Aorta (tissue), 5 donors: ENCODE measurements around the gene PKNOX2. TPM values are rescaled to one million over a fixed set of nuclear protein-coding genes. Genes with fewer than 3 reads are reported as not detected.

Experiments
- ATAC-seq: fragments of 200-7000 bp; cut with Tn5 transposase; one replicate; pipeline ENCODE4 v1.9.1; 2022; ENCODE audit warnings: moderate library complexity; ENCODE audit not compliant: low FRiP score
- DNase-seq, 2 donors: peaks; one replicate each; pipeline ENCODE4 v3.0.0-alpha.2; 2020
- H3K27ac ChIP-seq, 2 donors: one replicate each; pipeline ENCODE4 v1.5.1; 2013; ENCODE audit warnings: low read length in 2 of 2, mild to moderate bottlenecking in 2 of 2, moderate library complexity in 2 of 2, control low read depth in 1 of 2, inconsistent platforms in 1 of 2, low read depth in 1 of 2
- H3K27me3 ChIP-seq, 2 donors: one replicate each; pipeline ENCODE4 v1.6.1; 2013; ENCODE audit warnings: control low read depth in 1 of 2, low read length in 1 of 2, mild to moderate bottlenecking in 1 of 2, moderate library complexity in 1 of 2; ENCODE audit not compliant: insufficient read depth in 2 of 2, control insufficient read depth in 1 of 2
- H3K36me3 ChIP-seq, 2 donors: one replicate each; pipeline ENCODE4 v1.6.1; 2013; ENCODE audit warnings: control low read depth in 1 of 2, low read length in 1 of 2, mild to moderate bottlenecking in 1 of 2; ENCODE audit not compliant: insufficient read depth in 2 of 2, control insufficient read depth in 1 of 2
- H3K4me1 ChIP-seq, 2 donors: one replicate each; pipeline ENCODE4 v1.6.1; 2013; ENCODE audit warnings: low read length in 2 of 2, control low read depth in 1 of 2, mild to moderate bottlenecking in 1 of 2, moderate library complexity in 1 of 2; ENCODE audit not compliant: insufficient read depth in 2 of 2, control insufficient read depth in 1 of 2
- H3K4me3 ChIP-seq, 2 donors: one replicate each; pipeline ENCODE4 v1.5.1; 2013; ENCODE audit warnings: low read length in 2 of 2, control low read depth in 1 of 2, mild to moderate bottlenecking in 1 of 2
- H3K9me3 ChIP-seq: one replicate; pipeline ENCODE4 v1.6.1; 2013; ENCODE audit warnings: mild to moderate bottlenecking, low read length; ENCODE audit not compliant: control insufficient read depth
- WGBS, 2 donors: extraction: QIAGEN DNeasy Blood & Tissue Kit; methylation state at CpG; one replicate each; pipeline ENCODE4 v1.1.7; 2013; 5-methylcytosine and 5-hydroxymethylcytosine counted together
- intact Hi-C, 2 donors: fragments of 100-400 bp; cut with DNase I; formaldehyde crosslinking; loops; one replicate each; pipeline versions ENCODE4 v1.14.2 to v1.15.0; 2022
- polyA plus RNA-seq, 2 donors: library from polyadenylated mRNA; stranded (reverse); fragments of 200-250 nt; gene quantifications; one replicate each; pipeline ENCODE4 v1.2.3, GENCODE V29; 2013
- total RNA-seq, 2 donors: library from RNA; stranded (reverse); fragmentation: NEBNext Ultra II Directional; extraction: Animal tissue kit (Norgen Biotek cat#: 25700); gene quantifications; one replicate each; pipeline ENCODE4 v1.2.1, GENCODE V29; 2021
- donor health status: healthy with polysubstance abuse.
- donor health status: Bipolar disorder and iron deficiency.
- donor health status: DM: no; HTN: no; CAD: no.
- donor health status: DM: no; HTN: no; CAD: no.
- donor health status: DM: yes; HTN: yes; CAD: no.

Gene PKNOX2
- total and polyA plus RNA-seq, 4 donors = 1.8 to 19.8 (median 5.8) TPM

DNA sequence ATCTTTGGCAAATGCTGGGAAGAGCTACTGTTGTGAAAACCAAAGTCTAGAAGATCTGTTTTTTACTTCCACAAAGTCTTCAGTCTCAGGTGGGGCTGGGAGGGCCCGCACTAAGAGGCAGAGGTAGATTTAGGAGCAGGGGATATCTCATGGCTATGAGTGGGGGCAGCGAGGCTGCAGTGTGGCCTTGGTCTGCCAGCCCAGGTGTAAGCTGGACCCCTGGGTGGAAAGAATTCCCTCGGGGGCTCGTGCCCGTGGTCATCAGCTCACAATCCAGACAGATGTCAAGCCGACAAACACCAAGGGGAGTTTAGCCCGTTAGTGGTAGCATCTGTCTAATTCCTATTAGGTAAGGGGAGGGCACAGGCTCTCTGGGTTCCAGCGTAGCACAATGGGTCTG is 9.0 kb downstream of the PKNOX2 start:
- Histone ChIP-seq H3K36me3 (no peaks in the 10 kb centered on the region), H3K27me3 (no peaks in the 10 kb centered on the region), H3K27ac (no peak overlapping the region), H3K4me1 (no peaks in the 10 kb centered on the region), H3K9me3 (no peaks in the 10 kb centered on the region), H3K4me3 (no peak overlapping the region)
- ATAC-seq (no peak), DNase-seq (no peak)
- intact Hi-C loops = no loop called here
- WGBS, 2 donors = 83 to 86% methylated on average over 8 of the region's 8 CpGs

DNA sequence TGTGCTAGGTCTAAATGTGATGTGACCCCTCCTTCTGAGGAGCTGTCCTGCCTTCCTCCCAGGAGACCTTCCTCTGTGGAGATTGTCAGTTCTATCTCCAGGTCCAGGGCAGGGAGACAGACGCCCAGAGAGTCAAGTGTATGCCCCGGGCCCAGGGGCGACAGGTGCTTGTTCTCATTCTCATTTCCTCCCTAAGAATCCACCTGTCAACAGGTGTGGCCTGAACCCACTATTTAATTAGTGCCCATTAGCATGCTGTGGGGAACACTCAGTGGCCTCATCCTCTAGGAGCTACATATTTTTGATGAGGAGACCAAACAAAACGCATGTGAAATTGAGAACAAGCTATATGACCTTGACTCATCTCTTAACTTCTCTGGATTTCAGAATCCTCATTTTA is 9.5 kb downstream of the PKNOX2 start:
- no peak for DNase-seq
- Histone ChIP-seq H3K36me3 (no peaks in the 10 kb centered on the region), H3K27me3 (no peaks in the 10 kb centered on the region), H3K9me3 (no peaks in the 10 kb centered on the region), H3K27ac (no peak overlapping the region), H3K4me1 (no peaks in the 10 kb centered on the region), H3K4me3 (no peak overlapping the region)
- no peak for ATAC-seq
- 82 to 92% methylated on average over 4 of the region's 4 CpGs for WGBS, 2 donors
- intact Hi-C loops = no loop called here

DNA sequence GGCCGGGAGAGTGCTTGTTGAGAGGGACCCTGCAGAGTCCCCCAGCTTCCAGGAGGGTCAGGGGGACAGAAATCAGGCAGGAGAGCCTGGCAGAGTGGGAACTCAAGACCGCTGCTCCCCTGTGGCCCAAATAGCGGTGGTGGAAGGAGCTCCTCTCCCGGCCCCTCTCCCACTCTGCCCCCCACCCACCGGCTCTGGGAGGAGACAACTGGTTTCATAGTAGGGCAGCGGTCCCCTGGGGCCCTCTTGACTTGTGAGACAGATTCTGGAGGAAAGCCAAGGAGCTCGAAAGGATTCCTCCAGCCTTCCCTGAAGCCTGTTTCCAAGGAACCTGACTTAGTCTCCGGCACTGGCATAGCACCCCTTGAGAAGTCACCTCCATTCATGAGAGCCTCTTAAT is 10.1 kb downstream of the PKNOX2 start:
- no peaks in the 10 kb centered on the region for H3K9me3 ChIP-seq
- no peaks in the 10 kb centered on the region for H3K27me3 ChIP-seq
- no peaks in the 10 kb centered on the region for H3K4me1 ChIP-seq
- H3K27ac ChIP-seq = no peak overlapping the region
- WGBS, 2 donors = 71 to 79% methylated on average over 8 of the region's 8 CpGs
- no peak for ATAC-seq
- no peak for DNase-seq
- H3K36me3 ChIP-seq = no peaks in the 10 kb centered on the region
- H3K4me3 ChIP-seq = no peak overlapping the region
- intact Hi-C loops = no loop called here

DNA sequence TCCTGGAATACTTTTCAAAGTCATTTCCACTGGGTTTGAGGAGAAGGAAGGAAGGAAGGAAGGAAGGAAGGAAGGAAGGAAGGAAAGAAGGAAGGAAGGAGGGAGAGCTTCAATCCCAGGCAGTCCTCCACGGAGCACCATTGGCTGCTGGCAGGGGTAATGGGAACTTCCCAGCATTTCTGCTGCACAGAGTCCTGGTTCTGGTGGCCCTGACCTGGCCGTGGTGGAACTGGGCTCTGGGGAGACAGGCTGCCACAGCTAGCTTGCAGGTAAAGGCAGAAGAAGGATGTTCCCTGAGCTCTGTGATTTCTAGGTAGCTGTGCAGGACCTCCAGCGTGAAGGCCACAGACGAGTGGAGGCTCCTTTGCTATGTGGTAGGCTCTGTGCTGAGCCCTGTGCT is 10.6 kb downstream of the PKNOX2 start:
- Histone ChIP-seq H3K36me3 (no peaks in the 10 kb centered on the region), H3K27ac (no peak overlapping the region), H3K27me3 (no peaks in the 10 kb centered on the region), H3K4me3 (no peak overlapping the region), H3K9me3 (no peaks in the 10 kb centered on the region), H3K4me1 (no peaks in the 10 kb centered on the region)
- ATAC-seq = no peak
- DNase-seq = no peak
- intact Hi-C loops = no loop called here
- 91% methylated on average over 4 of the region's 4 CpGs for WGBS, 2 donors

DNA sequence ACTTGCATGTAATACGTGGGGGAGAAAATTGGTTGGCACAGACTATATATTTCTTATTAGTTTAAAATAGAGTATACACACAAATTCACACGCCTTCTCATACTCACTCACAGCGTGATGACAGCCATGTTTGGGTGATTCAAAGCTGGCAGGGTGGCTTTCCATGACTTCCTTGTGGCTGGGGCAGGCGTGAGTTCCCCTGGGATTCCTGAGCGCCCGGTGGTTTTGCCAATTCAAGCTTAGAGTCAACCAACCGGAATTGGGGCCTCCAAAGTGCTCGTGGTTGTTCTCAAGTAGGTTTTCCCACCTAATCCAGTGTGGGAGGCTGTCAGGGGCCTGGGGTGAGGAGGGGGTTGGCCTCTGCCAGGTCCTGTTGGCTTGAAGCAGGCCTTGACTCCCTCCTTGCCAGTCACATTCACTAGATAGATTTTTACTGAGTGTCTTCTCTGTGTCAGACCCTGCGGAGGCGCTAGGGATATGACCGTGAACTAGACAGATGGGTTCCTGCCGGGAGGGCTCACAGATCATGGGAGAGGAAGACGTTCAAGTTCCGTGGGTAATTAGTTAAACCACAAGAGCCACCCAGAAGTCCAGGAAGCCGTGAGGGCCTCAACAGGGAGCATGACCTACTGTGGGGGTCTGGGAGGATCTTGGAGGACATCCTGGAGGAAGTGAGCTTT is 11.5 kb downstream of the PKNOX2 start:
- H3K27ac ChIP-seq = no peak overlapping the region
- H3K4me1 ChIP-seq = no peaks in the 10 kb centered on the region
- H3K36me3 ChIP-seq = no peaks in the 10 kb centered on the region
- no peaks in the 10 kb centered on the region for H3K9me3 ChIP-seq
- intact Hi-C loops = no loop called here
- no peak overlapping the region for H3K4me3 ChIP-seq
- H3K27me3 ChIP-seq = no peaks in the 10 kb centered on the region
- WGBS, 2 donors = 39 to 44% methylated on average over 15 of the region's 15 CpGs
- no peak for ATAC-seq
- DNase-seq = peak in 1 of 2 donors; percentile 69

DNA sequence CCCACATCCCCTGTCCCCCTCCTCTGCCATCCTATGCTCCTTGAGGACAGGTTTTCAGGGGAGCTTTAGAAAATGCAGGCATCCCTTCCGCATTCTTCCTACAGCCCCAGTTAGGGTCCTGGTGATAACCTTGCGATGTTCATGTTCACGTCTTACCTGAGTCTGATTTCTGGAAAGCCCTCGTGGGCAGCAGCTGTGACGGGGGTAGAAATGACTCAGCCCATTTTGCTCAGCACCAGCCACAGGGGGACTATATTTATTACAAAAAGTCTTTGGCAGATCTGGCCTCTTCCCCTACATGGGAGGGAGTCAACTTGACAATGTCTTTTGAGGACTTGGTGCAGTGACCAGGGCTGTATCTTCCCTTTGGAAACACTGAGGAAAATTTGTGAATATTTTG is 12.3 kb downstream of the PKNOX2 start:
- Histone ChIP-seq H3K4me1 (no peaks in the 10 kb centered on the region), H3K27ac (no peak overlapping the region), H3K9me3 (no peaks in the 10 kb centered on the region), H3K36me3 (no peaks in the 10 kb centered on the region), H3K27me3 (no peaks in the 10 kb centered on the region), H3K4me3 (no peak overlapping the region)
- DNase-seq (no peak), ATAC-seq (no peak)
- intact Hi-C loops = no loop called here
- WGBS, 2 donors = 75 to 82% methylated on average over 5 of the region's 5 CpGs

DNA sequence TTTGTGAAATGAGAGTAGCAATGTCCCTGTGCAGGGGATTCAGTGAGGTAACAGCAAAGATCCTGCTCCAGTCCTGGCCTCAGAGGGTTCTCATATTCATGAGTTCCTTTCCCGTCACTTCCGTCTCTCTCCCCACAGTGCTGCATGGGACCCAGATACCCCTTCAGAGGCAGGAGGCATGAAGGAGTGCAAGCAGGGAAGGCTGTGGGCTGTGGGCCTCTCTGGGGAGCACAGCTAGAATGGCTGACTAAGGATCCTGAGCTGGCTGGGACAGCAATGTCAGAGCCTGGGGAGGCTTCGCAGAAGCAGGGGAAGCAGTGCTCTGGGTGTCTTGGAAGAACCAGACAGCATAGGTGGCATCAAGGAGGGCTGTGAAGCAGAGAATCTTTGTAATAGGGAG is 13.0 kb downstream of the PKNOX2 start:
- Histone ChIP-seq H3K4me1 (no peaks in the 10 kb centered on the region), H3K4me3 (no peak overlapping the region), H3K36me3 (no peaks in the 10 kb centered on the region), H3K27ac (no peak overlapping the region), H3K27me3 (no peaks in the 10 kb centered on the region), H3K9me3 (no peaks in the 10 kb centered on the region)
- WGBS, 2 donors = 79 to 85% methylated on average over 3 of the region's 3 CpGs
- ATAC-seq (no peak), DNase-seq (no peak)
- intact Hi-C loops = no loop called here

DNA sequence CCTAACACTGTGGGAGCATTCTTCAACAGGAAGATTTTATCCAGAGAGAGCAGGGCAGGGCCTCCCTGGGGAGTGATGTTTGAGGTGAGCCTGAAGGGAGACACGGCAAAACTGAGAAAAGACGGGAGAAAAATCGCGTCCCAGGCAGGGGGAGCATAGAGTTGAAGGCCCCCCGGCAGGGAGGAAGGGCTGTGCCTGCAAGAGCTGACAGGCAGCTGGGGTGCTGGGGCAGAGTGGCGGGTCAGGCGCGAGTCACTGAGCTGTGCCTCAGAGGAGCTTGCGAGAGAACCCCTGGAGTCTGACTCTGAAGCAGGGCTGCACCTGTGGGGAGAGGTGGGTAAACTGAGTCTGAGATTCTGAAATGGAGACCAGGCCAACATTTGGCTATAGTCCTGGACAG is 14.8 kb downstream of the PKNOX2 start:
- no peak overlapping the region for H3K27ac ChIP-seq

DNA sequence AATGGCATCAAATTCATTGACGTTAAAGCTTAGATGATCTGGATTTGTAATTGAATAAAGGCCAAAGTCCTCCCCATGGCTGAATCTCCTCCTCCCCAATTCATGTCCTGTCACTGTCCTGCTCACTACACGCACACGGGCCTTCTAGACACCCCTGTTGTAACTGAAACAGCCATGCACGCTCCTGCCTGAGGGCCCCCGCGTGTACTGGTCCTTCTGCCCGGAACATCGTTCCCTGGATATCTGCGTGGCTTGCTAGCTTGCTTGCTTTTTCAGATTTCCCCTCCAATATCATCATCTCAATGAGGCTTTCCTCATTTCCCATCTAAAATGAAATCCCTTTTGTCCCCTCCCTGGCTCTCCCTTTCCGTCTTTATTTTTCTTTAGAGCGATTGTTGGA is 15.3 kb downstream of the PKNOX2 start:
- Histone ChIP-seq H3K36me3 (no peaks in the 10 kb centered on the region), H3K9me3 (no peaks in the 10 kb centered on the region), H3K4me3 (no peak overlapping the region), H3K4me1 (no peaks in the 10 kb centered on the region), H3K27ac (no peak overlapping the region), H3K27me3 (no peaks in the 10 kb centered on the region)
- no peak for DNase-seq
- no peak for ATAC-seq
- 80 to 85% methylated on average over 11 of the region's 11 CpGs for WGBS, 2 donors
- intact Hi-C loops = no loop called here

More for the DNA sequence above, 14.8 kb downstream of the PKNOX2 start:
- Histone ChIP-seq H3K4me1 (no peaks in the 10 kb centered on the region), H3K4me3 (no peak overlapping the region), H3K36me3 (no peaks in the 10 kb centered on the region), H3K9me3 (no peaks in the 10 kb centered on the region), H3K27me3 (no peaks in the 10 kb centered on the region)
- ATAC-seq (no peak), DNase-seq (no peak)
- 89 to 92% methylated on average over 6 to 9 of the region's 9 CpGs for WGBS, 2 donors
- intact Hi-C loops = no loop called here
